Stimulated activated CD4-positive, alpha-beta T cell treated with anti-CD3 and anti-CD28 coated beads, Interleukin-2, amount 100 ng/mL, for 48 hours (primary cell): ENCODE results near the gene HMGN1.
"Not testable (repeated sequence)": the region's sequence is repeated elsewhere in the genome, so short reads cannot be mapped to it uniquely, and the experiment has no call there.

Experiments used
- DNase-seq, 2 donors: peaks; one replicate each; pipeline ENCODE4 v3.0.0-alpha.2; 2020

The HMGN1 gene, protein sequence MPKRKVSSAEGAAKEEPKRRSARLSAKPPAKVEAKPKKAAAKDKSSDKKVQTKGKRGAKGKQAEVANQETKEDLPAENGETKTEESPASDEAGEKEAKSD

DNA sequence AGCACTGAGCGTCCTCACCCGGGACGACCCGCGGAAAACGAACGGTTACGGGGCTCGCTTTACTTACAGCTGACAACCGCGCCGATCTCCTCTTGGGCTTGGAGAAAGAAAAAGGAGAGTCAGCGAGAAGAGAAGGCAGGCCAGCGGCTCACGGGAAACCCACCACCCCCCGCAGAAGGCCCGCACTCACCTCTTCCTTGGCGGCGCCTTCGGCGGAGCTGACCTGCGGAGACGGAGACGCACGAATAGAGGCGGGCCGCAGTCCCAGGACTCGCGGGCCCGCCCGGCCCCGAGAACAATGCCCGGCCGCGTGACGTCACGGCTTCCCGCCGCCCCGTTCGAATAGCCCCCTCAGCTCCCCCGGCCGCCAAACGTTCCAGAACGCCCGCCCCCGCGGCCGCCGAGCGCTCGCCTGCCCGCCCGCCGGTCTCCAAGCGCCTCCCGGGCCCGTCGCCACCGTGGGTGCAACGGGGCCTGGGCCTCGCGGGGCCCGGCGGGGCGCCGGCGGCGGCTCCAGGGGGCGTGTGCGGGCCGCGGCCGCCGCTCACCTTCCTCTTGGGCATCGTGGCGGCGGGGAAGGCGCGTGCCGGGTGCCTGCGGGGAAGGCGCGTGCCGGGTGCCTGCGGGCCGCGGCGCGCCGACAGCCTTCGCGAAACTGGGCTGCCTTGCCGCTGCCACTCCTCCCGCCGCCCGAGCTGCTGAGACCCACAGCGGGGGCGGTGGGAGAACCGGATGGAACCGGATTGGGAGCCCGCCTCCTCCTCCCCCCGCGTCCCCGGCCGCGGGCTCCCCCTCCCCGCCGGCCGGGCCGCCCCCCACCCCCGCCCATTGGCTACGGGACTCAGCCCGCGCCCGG lies at the start of gene HMGN1:
TSS of gene HMGN1 (minus strand) at position 734 of the 856 bp plus-strand sequence. CDS start at position 563, 171 bp downstream.
- DNase-seq = peak; percentile 80 to 83

DNA sequence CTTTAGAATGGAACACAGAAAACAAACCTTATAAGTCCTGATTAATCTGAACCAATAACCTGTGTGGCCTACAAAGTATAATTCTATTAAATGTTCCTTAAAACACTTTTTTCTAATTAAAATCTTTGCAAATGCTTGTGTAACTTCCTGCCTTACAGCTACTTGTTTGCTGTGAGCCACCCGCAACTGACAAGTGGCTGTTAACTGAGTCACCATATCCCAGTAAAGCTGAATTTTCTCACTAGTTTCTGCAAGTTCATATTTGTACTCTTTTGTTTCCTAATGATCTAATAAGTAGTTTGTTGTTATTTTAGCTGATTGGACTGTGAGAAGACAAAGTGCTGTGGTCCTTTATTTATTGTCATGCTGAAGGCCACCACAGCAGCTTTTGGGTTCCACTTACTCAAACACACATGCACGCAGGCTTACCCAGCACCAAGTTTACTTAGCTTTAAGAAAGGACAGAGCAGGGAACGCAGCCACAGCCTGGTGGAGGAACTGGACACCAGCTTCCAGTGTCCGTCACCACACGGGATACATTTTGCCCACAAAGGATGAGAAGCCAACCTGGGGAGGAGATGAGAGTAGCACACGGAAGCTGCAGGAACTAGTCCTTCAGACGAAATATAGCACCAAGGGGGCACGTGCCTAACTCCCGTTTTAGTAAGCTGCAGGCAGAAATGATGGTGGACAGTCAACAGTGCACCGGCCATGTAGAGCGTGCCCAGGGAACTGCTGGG lies 48.9 kb upstream of the HMGN1 start:
- DNase-seq = no peak

DNA sequence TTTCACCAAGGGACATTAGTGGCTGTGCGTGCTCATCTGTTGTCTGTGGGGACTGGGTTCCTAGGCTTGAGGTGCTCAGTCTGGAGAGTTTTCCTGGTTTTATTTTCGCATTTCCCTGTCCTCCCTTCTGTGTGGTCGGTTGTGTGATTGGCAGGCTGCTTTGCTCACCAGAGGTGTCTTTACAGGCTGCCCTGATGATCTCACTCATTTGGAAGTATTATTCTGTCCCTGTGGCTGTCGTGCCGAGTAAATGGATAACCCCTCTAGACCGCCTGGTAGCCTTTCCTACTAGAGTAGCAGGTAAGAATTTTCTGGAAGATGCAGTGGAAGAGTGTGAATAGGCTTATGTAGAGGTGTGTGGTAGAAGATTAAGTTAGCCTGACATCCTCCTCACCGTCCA lies 44.1 kb upstream of the HMGN1 start:
- no peak for DNase-seq

DNA sequence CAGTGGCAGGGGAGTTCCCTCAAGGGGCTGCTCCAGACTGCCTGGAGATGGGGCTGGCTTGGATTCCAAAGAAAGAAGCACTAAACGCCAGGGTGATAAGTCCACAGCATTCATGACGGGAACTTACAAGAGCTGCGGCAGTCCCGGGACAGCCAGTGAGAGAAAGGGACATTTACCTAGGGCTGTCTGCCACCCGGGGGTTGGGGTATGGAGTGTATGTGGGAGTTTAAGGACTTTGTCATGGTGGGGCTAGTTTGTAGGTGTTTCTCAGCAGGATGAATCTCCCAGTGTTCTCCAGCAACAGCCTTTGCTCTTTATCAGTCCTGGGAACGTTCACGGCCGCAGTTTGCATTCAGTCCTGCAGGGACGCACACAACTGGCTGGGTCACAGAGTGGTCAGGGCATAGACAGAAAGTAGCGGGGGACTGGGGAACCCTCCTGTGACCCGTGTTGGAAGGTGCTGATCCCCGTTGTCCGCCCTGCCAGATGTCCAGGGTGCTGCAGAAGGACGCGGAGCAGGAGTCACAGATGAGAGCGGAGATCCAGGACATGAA lies 41.4 kb upstream of the HMGN1 start:
- no peak for DNase-seq

DNA sequence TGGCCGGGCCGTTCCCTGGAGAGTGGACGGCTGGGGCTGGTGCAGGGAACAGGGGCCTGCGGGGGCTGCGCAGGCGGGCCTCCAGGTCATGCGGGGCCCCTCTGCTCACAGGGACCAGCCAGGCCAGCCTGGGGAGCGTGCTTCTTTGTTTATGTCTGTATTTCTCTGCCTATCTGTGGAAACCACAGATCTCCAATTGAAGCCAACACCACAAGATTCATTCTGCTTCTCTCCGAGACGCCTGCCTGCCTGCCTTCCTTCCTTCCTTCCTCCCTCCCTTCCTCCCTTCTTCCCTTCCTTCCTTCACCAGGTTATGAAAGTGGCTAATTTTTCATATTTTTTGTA lies 39.9 kb upstream of the HMGN1 start:
- DNase-seq = no peak

DNA sequence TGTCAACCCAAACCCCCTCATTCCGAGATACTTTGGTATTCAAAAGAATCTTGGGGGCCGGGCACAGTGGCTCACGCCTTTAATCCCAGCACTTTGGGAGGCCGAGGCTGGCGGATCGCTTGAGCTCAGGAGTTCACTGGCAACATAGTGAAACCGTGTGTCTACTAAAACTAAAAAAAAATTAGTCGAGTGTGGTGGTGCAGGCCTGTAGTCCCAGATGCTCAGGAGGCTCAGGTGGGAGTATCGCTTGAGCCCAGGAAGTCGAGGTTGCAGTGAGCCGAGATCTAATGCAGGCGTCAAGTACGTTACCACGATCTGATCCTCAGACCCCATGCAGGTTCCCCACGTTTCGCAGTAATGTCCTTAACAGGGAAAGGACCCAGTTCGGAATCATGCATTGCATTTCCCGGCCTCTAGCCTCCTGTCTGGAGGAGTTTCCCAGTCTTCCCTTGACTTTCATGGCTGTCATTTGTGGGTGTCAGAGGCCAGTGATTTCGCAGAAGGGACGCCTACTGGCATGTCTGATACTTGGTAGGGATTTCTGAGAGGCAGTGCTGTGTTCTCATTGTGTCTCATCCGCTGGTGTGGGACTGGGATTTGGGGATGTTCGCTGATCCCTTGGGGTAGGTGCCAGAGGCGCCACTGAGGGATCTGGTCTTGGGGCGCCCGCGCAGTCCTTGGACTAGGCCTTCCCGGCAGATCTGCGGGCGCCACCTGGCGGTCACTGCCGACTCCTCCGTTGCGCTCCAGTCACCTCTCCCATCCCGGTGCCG lies 39.3 kb upstream of the HMGN1 start:
- DNase-seq = peak; percentile 94 to 95

DNA sequence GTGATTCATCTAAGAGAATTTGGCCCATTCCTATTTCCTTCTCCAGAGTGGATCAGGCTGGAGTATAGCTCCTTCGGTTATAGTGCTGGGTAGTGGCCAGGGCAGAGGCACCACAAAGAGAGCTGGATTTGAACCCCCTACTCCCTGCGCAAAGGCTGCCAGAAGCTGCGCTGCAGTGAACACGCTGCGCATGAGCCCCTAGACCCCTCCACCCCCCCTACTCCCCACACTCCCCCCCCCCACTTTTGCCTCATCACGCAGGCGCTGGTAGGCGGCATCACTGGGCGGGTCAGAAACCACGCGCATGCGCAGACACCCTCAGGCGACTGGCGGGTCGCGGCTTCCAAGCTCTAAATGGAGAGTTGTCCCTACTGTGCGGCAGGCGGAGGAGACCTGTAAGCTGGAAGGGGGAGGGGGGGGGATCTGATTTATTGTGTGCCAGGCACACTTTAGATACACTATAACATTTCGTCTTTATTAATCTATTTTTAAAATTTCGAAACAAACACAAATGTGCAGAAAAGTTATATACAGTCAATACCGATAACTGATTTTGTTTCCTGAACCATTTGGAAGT lies 38.7 kb upstream of the HMGN1 start:
- DNase-seq = peak; percentile 92 to 96

DNA sequence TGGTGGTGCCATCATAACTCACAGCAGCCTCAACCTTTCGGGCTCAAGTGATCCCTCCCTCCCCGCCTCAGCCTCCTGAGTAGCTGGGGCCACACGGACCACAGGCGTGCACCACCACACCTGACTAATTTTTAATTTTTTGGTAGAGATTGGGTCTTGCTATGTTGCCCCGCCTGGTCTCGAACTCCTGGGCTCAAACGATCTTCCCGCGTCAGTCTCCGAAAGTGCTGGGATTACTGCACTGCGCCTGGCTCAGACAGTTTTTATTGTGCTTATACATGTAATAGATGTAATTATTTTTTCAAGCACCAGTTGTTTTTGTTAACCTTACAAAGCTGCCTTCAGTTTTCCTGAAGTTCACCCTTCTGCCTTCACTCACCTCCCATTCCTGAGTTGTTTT lies 38.0 kb upstream of the HMGN1 start:
- no peak for DNase-seq

DNA sequence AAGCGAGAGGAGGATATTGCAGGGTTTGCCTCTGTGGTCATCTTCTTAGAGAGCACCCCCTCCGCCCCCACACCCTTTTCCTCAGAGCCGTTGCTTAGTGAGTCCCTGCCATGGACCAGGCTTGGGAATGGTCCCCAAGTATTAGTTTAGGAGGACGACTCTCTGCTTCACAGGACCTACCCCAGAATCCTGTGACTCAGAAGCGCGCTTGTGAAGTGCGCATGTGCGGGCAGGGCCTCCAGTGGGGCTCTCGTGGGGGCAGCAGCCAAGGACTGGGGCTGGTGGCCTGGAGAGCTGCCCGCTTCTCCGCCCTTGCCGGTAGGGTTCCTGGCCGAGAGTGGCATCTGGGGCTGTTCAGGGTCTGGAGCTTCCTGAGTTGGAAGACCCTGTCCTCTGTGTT lies 37.3 kb upstream of the HMGN1 start:
- DNase-seq = no peak

DNA sequence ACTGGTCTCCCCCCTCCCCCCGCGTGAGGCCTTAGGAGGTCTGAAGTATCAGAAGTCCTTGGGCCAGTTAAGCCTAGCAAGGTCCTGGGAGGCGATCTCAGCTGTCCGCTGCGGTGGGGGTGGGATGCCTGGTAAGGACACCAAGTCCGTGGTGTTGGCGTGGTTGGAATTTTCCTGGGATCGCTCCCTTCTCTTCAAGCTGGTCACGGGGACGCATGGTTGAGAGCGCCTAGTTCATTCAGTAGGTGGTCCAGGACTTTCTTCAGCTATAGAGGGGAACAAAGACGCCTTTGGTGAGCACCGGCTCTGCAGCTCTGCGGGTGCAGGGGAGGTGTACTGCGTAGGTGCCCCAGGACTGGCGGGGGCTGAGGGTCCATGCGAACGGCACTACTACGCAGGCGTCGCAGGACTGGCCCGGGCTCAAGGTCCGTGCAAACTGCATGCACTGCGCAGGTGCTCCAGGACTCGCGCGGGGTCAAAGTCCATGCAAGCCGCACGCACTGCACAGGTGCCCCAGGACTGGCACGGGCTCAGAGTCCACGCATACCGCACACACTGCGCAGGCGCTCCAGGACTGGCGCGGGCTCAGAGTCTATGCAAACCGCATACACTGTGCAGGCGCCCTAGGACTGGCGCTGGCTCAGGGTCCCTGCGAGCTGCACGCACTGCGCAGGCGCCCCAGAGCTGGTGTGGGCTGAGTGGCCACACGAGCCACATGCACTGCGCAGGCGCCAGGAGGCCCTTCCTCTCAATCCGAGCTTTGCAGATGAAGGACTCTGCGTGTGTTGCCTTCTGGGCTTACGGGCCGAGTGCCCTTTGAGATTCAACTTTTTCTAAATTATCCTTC lies 36.6 kb upstream of the HMGN1 start:
- DNase-seq = peak; percentile 42 to 48

DNA sequence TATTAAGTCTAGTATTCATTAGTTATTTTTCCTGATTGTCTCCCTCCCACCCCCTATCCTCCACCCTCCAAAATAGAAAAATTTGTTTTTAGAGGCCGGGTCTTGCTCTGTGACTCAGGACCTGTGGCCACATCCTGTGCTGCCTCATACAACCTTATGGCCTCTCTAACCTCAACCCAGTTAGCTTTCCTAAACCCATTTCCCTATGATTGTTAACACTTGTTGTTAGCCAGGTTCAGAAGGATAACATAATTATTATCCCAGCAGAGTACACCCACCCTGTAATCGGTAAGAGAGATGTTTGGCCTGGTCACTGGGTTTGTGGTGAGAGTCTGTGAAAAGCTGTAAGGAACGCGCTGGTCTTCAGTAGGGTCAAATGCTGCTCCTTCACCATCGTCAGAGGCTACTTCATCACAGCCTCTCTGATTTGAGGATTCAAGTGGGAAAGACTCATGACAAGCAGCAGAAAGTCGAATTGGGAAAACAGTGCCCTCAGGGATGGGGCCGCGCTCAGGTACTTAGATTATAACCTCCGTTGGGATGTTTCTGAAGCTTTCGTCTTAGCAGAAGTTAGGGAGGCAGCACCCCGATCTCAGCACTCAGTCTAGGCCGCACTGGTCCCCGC lies 35.9 kb upstream of the HMGN1 start:
- DNase-seq = no peak

DNA sequence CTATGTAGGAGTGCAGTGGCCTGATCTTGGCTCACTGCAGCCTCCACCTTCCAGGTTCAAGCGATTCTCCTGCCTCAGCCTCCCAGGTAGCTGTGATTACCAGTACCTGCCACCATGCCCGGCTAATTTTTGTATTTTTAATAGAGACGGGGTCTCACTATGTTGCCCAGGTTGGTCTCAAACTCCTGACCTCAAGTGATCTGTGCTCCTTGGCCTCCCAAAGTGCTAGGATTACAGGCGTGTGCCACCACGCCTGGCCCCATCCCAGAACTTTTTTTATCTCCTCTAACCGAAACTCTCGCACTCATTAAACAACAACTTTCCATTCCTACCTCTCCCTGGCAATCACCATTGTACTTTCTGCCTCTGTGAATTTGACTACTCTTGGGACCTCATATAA lies 33.2 kb upstream of the HMGN1 start:
- DNase-seq = not testable (repeated sequence)

DNA sequence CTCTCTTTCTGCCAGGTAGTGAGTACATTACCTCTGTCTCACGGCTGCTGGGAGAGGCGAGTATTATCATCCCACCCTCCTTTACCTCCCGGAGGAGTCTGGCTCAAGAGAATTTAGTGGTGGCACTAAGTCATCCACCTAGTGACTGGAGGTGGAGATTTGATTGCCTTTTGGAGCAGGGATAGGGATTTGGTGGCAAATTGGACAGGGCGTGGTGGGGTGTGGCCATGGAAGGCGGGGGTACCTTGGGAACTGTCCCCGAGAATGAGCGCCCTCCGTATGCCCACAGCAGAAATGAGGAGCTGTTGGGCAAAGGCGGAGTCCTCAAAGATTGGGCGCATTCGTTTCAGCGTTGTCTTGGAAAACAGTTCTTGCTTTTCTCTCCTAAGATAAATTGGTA lies 32.1 kb upstream of the HMGN1 start:
- no peak for DNase-seq

DNA sequence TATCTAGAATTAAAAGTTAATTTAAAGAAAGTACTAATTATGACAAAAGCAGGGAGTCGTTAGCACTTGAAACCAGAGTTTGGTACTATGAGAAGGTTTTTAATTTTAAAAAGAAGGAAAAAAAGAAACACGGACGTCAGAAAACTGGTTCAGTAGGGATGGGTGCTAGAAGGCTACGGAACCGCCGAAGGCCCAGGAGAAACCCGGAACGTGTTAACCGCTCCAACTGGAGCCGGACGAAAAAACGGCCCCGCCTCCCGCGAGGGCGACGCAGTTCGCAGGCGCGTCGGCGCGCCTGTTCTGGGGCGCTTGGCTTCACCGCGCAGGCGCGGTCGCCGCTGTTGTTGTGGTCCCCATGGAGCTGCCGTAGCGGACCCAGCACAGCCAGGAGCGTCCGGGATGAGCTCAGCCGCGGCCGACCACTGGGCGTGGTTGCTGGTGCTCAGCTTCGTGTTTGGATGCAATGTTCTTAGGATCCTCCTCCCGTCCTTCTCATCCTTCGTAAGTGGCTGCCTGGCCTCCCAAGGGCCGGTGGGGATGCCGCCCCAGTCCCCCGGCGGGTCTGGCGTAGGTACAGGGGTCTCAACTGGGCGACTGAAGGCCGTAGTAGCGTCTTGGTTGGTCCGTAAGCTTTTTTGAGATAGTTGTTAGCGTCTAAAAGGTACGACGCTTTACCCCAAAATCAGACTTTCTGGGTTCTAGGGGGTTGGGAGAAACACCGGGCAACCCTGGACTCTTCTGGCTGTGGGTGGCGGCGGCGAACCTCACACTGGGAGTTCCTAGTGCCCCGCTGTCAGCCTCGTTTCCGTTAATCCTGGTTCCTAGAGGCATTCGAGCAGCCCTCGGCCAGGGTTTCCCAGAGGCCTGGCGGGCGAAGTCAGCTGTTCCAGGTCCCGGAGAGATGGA lies 31.4 kb upstream of the HMGN1 start:
- peak; percentile 88 to 90 for DNase-seq

DNA sequence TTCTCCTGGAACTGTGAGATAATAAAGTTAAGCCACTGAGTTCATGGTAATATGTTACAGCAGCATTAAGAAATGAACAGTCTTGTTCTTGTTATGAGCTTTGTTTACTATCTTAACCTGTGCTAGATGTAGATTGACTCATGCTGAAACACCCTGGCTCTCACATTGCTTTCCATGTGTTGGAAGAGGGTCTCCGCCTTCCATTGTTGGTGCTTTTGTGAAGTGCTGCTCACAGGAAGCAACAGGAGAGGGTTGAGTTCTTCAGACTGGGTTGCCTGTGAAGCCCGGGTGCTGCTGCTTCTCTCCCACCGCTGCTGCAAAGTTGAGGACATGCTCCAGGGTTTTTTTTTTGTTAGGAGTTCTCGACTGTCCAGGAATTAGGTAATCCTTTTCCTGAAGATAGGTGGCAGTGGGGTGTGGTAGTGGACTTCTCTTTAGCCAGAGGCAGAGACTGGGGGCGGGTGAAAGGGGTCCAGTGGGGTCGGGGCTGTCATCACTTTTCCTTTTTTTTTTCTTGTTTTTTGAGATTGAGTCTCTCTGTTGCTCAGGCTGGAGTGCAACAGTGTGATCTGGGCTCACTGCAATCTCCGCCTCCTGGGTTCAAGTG lies 28.7 kb upstream of the HMGN1 start:
- no peak for DNase-seq

DNA sequence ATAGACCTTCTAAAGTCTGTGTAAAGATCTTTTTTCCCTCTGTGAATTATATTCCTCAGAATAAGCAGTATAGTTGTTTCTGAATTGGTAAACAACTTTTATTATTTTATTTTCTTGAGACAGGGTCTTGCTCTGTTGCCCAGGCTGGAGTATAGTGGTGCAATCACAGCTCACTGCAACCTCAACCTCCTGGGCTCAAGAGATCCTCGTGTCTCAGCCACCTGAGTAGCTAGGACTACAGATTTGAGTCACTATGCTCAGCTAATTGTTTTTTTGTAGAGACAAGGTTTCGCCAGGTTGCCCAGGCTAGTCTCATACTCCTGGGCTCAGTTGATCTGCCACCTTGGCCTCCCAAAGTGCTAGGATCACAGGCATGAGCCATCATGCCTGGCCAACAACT lies 26.6 kb upstream of the HMGN1 start:
- DNase-seq = no peak

DNA sequence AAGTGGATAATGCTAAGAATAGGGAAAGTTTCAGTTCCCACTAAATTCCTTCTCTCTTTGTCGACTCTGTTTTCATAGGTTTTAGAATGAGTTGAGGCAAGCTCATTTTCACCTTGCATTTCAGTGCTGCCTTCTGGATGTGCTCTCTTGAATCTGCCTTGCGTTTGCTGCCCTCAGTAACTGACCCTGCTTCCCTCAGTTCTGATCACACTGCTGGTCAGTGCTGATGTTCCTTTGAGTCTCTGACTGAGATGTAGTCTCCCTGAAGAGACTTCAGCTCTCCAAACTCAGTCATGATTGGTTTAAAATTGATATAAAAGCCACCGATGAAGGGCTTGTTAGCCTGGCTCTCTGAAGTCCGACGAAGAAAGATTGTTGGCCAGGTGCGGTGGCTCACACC lies 25.2 kb upstream of the HMGN1 start:
- no peak for DNase-seq

DNA sequence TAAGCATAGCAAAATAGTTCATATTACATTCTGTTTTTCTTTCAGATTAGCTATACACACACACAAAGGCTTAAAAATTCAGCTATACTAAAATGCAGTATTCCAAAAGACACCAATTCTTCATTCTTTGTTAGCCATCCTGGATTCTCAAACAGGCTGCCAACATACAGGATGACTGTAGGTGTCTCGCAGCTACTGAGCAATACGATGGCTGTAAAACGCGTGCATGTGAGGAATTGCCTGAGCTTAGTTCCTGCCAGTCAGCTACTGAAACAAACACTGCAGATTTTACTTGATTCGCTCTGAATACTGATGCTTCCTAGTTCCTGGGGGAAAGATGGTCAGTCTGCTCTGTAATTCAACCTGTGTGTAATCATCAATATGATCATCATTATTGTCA lies 24.7 kb upstream of the HMGN1 start:
- no peak for DNase-seq

DNA sequence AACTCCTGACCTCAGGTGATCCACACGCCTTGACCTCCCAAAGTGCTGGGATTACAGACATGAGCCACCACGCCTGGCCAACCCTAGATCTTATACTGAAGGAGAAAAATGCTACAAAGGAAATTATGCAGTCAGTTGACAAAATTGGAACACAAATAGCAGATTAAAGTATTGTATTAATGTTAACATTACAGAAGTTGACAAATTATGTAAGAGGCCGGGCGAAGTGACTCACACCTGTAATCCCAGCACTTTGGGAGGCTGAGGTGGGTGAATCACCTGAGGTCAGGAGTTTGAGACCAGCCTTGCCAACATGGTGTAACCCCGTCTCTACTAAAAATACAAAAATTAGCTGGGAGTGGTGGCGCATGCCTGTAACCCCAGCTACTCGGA lies 21.0 kb upstream of the HMGN1 start:
- DNase-seq = not testable (repeated sequence)

DNA sequence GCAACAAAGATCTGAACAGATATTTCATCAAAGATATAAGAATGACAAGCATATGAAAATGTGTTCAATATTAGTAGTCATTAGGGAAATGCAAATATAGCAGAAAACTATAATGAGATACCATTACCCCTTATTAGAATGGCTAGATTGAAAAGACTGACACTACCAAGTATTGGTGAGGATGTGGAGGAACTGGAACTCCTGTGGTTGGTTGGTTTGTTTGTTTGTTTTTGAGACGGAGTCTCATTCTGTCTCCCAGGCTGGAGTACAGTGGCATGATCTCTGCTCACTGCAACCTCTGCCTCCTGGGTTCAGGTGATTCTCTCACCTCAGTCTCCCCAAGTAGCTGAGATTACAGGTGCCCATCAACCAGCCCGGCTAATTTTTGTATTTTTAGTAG lies 18.9 kb upstream of the HMGN1 start:
- DNase-seq = no peak
